Pancreas (tissue), 10 donors: ENCODE measurements around the gene GLI1. TPM values are rescaled to one million over a fixed set of nuclear protein-coding genes. Genes with fewer than 3 reads are reported as not detected.
A peak's percentile ranks its signal among the peaks of the same experiment; 100 is the strongest.

Experiments
- ATAC-seq, 4 donors: fragments of 200-7000 bp; cut with Tn5 transposase; one replicate each; pipeline versions ENCODE4 v1.8.0 to v1.9.1; 2020; ENCODE audit warnings: mild to moderate bottlenecking in 4 of 4, moderate library complexity in 4 of 4
- DNase-seq, 6 donors: peaks; one replicate each; pipeline ENCODE4 v3.0.0-alpha.2; 2020
- FAIRE-seq: peaks from 2 replicates; lab custom pipeline; 2012; peaks lifted over from hg19 to GRCh38; lab: Jason Lieb, UNC
- H3K27ac ChIP-seq, 4 donors: fragments of 200-600 bp; sonication (generic); 1 replicate in 3 of 4; 2 replicates in 1 of 4; pipeline versions ENCODE4 v1.5.0 to v1.8.0; 2020
- H3K27me3 ChIP-seq, 4 donors: fragments of 200-600 bp; one replicate each; pipeline ENCODE4 v1.8.0; 2021
- H3K36me3 ChIP-seq, 3 donors: fragments of 200-600 bp; sonication (generic) in 1 of 3; one replicate each; pipeline versions ENCODE4 v1.5.0 to v1.8.0; 2020 to 2021
- H3K4me1 ChIP-seq, 3 donors: fragments of 200-600 bp; one replicate each; pipeline ENCODE4 v1.8.0; 2021
- H3K4me3 ChIP-seq, 4 donors: fragments of 200-600 bp; sonication (generic) in 2 of 4; one replicate each; pipeline versions ENCODE4 v1.5.0 to v1.8.0; 2020 to 2021
- H3K9me3 ChIP-seq, 4 donors: fragments of 200-600 bp; one replicate each; pipeline ENCODE4 v1.8.0; 2021
- CTCF ChIP-seq, 4 donors: fragments of 200-600 bp; sonication (generic) in 3 of 4; IDR thresholded peaks; one replicate each; pipeline versions ENCODE4 v1.5.0 to v1.8.0; 2021; ENCODE audit warnings: antibody characterized with exemption in 4 of 4
- WGBS, 2 donors: extraction: QIAGEN DNeasy Blood & Tissue Kit; methylation state at CpG; one replicate each; pipeline ENCODE4 v1.1.7; 2013; 5-methylcytosine and 5-hydroxymethylcytosine counted together
- intact Hi-C, 3 donors: fragments of 100-400 bp; cut with DNase I; formaldehyde crosslinking; loops; one replicate each; pipeline versions ENCODE4 v1.11.1 to v1.14.2; 2022
- polyA plus RNA-seq, 2 donors: library from polyadenylated mRNA; stranded (reverse); fragments of 200-250 nt; gene quantifications; one replicate each; pipeline ENCODE4 v1.2.3, GENCODE V29; 2013
- total RNA-seq, 6 donors: library from RNA; stranded (reverse); fragmentation: NEBNext Ultra II Directional in 4 of 6; extraction: Animal tissue kit (Norgen Biotek cat#: 25700) in 4 of 6; gene quantifications; one replicate each; pipeline versions ENCODE4 v1.2.1 to v1.2.4, GENCODE V29; 2021 to 2023
- donor health status: healthy with polysubstance abuse.
- donor health status: DM: no; HTN: no; CAD: no; lungs with moderate emphysema.
- donor health status: DM: no; HTN: no; CAD: no.
- donor health status: control.
- donor health status: control.
- donor health status: Bipolar disorder and iron deficiency.
- donor health status: DM: yes; HTN: yes; CAD: no.
- donor health status: DM: no; HTN: no; CAD: no.
- donor health status: DM: no; HTN: no; CAD: no.
- donor health status: DM: yes; HTN: yes; CAD: no.

The GLI1 gene
- total and polyA plus RNA-seq, 8 donors, result 0.06 to 2.2 (median 0.46) TPM; not detected in 2

GRCh38 chr12:57514720-57515407 is 55.3 kb downstream of the GLI1 start:
- 61 to 64% methylated on average over 9 of the region's 9 CpGs for WGBS, 2 donors
- peak overlapping the region in 1 of 4 donors; percentile 6 for H3K27ac ChIP-seq
- ATAC-seq, result no peak
- no peak for TF ChIP-seq CTCF (IDR thresholded peaks at IDR 0.05)
- H3K9me3 ChIP-seq, result no peaks in the 10 kb centered on the region
- H3K36me3 ChIP-seq, result peaks cover 0 to 53% (median 26%) of the 10 kb centered on the region in 3 donors
- H3K27me3 ChIP-seq, result no peaks in the 10 kb centered on the region
- H3K4me1 ChIP-seq, result peaks cover 14 to 37% (median 26%) of the 10 kb centered on the region in 3 donors
- H3K4me3 ChIP-seq, result no peak overlapping the region
- no peak for DNase-seq
- FAIRE-seq, result no peak
- intact Hi-C loops, result no loop called here

DNA sequence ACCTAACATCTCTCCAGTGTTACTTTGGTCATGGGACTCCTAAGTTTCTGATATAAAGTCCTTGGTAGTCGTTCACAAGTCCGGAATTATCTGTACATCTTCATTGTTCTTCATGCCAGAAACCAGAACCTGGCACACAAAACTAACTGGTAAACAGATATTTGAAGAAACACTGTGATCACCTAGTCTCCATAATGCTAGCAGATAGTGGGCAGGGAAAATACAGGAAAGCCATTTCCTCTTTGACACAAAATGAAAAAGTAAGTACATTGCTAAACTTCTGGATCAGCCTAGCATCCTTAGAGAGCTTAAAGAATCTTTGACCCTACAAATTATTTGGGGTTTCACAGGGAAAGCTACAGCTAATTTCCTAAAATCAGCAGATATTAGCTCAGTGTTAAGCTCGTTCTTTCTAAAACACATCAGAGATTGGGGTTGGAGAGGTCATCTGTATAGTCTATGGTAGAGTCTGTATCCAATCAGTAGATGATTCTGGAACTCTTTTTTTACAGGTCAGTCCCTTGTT is 55.9 kb downstream of the GLI1 start:
- WGBS, 2 donors, result 45 to 51% methylated on average over 3 of the region's 3 CpGs
- TF ChIP-seq CTCF (IDR thresholded peaks at IDR 0.05), result no peak
- Histone ChIP-seq H3K9me3 (no peaks in the 10 kb centered on the region), H3K27me3 (no peaks in the 10 kb centered on the region), H3K27ac (no peak overlapping the region), H3K4me3 (no peak overlapping the region), H3K36me3 (peaks cover 0 to 49% (median 26%) of the 10 kb centered on the region in 3 donors), H3K4me1 (peaks cover 14 to 37% (median 26%) of the 10 kb centered on the region in 3 donors)
- intact Hi-C loops, result no loop called here
- no peak for ATAC-seq
- DNase-seq, result no peak
- no peak for FAIRE-seq

DNA sequence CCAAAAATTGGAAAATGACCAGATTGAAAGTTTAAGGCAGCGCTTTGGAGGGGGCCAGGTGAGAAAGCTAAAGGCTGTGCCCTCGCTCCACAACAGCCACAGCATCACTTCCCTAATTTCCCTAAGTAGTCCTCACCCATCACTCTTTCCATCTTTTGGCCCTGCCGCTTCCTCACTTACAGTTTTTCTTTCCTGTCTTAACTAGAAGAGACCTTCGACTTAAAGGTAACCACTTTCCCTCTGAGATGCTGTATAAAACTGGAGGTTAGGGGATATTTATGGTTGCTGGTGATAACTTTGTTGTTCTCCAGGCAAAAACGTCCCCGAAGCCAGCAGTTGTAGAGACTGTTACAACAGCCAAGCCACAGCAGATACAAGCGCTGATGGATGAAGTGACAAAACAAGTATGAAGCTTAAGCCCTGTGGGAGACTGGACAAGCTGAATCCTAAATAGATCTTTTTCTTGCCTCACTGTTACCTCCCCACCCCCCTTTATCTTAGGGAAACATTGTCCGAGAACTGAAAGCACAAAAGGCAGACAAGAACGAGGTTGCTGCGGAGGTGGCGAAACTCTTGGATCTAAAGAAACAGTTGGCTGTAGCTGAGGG is 56.5 kb downstream of the GLI1 start:
- intact Hi-C loops, result no loop called here
- no peak for FAIRE-seq
- peaks cover 16 to 37% (median 27%) of the 10 kb centered on the region in 3 donors for H3K4me1 ChIP-seq

DNA sequence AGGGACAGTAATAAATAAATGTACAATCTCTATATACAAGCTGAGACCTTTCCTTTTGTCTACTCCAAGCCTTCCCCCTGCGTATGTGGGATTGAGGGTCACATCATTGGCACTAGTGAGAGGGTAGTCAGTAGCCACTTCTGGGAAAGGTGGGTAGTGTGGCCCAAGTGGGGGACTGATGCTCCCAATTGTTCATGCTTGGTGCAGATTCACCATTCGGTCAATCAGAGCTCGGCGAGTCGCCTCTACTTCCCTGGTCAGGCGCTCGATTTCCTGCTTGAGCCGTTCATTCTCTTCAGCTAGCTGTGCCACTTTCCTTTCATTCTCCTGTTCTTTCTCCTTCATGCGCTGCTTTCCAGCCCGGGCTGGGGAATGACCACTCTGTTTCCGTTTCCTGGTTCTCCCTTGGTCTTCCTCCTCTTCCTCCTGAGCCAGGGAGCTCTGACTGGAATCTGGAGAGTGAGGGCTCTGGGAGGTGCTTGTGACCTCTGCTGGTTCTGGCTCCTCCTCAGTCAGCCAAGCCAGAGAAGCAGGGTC is 57.1 kb downstream of the GLI1 start:
- Histone ChIP-seq H3K27me3 (no peaks in the 10 kb centered on the region), H3K36me3 (peaks cover 0 to 37% (median 24%) of the 10 kb centered on the region in 3 donors), H3K9me3 (no peaks in the 10 kb centered on the region), H3K4me3 (no peak overlapping the region), H3K27ac (peak overlapping the region in 1 of 4 donors; percentile 93), H3K4me1 (peaks cover 22 to 42% (median 34%) of the 10 kb centered on the region in 3 donors)
- intact Hi-C loops, result no loop called here
- no peak for TF ChIP-seq CTCF (IDR thresholded peaks at IDR 0.05)
- no peak for DNase-seq
- WGBS, 2 donors, result 83 to 87% methylated on average over 10 to 11 of the region's 11 CpGs
- no peak for FAIRE-seq
- no peak for ATAC-seq

More for the DNA sequence above, 56.5 kb downstream of the GLI1 start:
- H3K36me3 ChIP-seq, result peaks cover 0 to 44% (median 26%) of the 10 kb centered on the region in 3 donors
- DNase-seq (no peak), ATAC-seq (no peak)
- no peak overlapping the region for H3K27ac ChIP-seq
- 70 to 75% methylated on average over 11 of the region's 11 CpGs for WGBS, 2 donors
- TF ChIP-seq CTCF (IDR thresholded peaks at IDR 0.05), result no peak
- no peaks in the 10 kb centered on the region for H3K27me3 ChIP-seq
- no peaks in the 10 kb centered on the region for H3K9me3 ChIP-seq
- H3K4me3 ChIP-seq, result no peak overlapping the region
